Measurements from ENCODE around the gene ACACB.

Gene ACACB

GRCh38 chr12:109307051-109307450 lies 190.7 kb downstream of the ACACB start:
- DNase-seq, result peak; percentile 31

GRCh38 chr12:109308534-109309380 lies 192.4 kb downstream of the ACACB start, which contains the start of gene FOXN4:
Gene FOXN4, minus strand, starts transcription at chr12:109309284. Its CDS starts 963 bp downstream, at chr12:109308321.
- no peak for DNase-seq

DNA sequence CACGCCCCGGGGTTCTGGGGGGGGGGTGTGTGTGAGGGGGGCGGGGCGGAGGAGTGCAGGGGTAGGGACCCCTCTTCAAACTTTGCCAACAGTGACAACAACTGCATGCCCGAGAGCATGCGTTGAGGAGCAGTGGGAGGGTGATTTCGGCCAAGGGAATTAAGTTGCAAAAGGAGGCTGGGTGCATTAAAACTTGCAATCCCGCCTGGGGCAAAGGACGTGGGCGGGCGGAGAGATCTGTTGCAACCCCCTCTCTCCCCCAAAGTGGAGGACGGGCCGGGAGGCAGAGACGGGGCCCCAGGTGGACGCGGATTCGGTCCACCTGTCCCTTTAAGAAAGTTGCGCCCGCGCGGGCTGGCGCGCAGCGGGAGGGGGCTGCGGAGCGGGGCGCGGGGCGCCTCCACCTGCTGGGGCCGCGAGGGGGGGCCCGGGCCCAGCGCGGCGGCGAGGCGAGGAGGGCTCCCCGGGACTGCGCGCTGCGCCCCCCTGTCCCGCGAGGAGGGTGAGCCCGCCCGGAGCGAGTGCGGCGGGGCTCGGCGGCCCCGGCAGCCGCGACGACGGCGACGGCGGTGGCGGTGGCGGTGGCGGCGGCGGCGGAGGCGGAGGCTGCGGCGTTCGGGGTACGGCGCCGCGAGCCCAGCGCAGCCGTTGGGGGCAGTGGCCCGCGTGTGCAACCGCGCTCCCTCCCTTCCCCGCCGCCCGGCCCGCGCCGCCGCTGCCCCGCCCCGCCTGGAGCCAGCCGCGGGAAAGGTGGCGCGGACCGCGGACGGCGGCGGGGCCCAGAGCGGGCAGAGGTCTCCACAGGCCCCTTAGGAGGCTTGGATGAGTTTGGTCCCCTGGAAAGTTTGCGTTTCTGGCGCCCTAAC lies 193.2 kb downstream of the ACACB start:
- no peak for DNase-seq

DNA sequence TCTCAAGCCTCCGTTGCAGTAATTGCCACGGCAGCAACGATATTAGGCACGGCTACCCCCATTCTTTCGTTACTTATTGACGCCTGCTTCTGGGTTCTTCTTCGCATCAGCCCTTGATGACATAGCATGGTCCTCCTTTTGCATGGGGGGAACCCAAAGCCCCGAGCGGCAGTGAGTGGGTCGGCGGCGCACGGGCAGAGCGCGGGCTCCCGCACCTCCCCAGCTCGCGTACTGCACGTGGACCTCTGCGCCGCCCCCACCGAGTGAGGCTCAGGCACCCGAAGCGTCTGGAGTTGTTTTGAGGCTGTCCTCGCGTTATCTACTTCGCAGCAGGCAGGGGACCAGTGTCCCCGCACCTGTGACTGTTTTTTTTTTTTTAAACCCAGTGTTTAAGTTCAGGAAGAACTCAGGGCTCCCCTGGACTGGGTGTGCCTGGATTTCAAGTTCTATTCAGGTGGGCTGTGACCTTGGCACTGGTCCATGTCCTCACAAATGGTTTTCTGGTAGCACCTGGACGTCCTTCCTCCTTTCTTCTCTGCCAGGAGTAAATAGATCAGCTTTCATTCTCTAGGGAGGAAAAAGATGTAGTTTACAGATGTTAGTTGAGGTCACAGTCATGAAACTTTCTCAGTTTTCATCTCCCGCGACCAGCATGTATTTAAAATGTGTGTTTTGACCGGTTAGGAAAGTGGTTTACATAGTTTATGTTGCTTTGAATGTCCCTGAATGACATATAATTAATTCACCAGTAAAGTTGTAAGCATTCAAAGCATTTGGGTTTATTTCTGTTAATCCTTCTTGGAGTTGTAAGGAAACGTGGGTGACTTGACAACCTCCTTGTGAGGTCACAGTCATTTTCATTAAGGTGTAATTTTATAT lies 194.1 kb downstream of the ACACB start:
- DNase-seq, result peak; percentile 86
